Panc1 (cell line): ENCODE results near the gene COLGALT1. TPM values are rescaled to one million over a fixed set of nuclear protein-coding genes. Genes with fewer than 3 reads are reported as not detected.

Experiments used
- ATAC-seq: fragments of 200-7000 bp; cut with Tn5 transposase; 2 replicates; pipeline ENCODE4 v1.9.1; 2020; ENCODE audit warnings: mild to moderate bottlenecking, moderate library complexity
- BruUV-seq: library from RNA; stranded (reverse); fragments of 400-500 nt; replicated peaks from 2 replicates; lab custom pipeline; 2021; lab: Mats Ljungman, UMichigan
- CTCF ChIA-PET: fragments of 300-600 bp; sonication (Branson Sonifier 250); formaldehyde crosslinking; loops from one replicate; lab custom pipeline; 2022; ENCODE audit warnings: antibody characterized with exemption; lab: Charles Lee
- POLR2A ChIA-PET: fragments of 300-600 bp; sonication (Branson Sonifier 250); formaldehyde crosslinking; loops from one replicate; lab custom pipeline; 2022; ENCODE audit warnings: antibody characterized with exemption; lab: Charles Lee
- DNase-seq: peaks from one replicate; pipeline ENCODE4 v3.0.0-alpha.2; 2010; ENCODE audit warnings: low read depth, low spot score
- H3K27ac ChIP-seq: 2 replicates; pipeline ENCODE4 v1.5.1; 2011; ENCODE audit warnings: mild to moderate bottlenecking, low read length, inconsistent platforms
- H3K27me3 ChIP-seq: fragments of 200-500 bp; sonication (Bioruptor generic); 2 replicates; pipeline ENCODE4 v1.6.0; 2014; ENCODE audit warnings: low read length, inconsistent platforms; ENCODE audit not compliant: control insufficient read depth, insufficient read depth
- H3K36me3 ChIP-seq: fragments of 200-500 bp; sonication (Bioruptor generic); 2 replicates; pipeline ENCODE4 v1.5.1; 2014; ENCODE audit warnings: inconsistent platforms, mild to moderate bottlenecking, low read length, moderate library complexity; ENCODE audit not compliant: control insufficient read depth, insufficient read depth
- H3K4me1 ChIP-seq: 2 replicates; pipeline ENCODE4 v1.5.1; 2011; ENCODE audit warnings: inconsistent platforms, mild to moderate bottlenecking, low read length, moderate library complexity; ENCODE audit not compliant: control insufficient read depth, insufficient read depth
- H3K4me3 ChIP-seq, 2 experiments: 2 replicates each; pipeline ENCODE4 v1.5.1; 2011 to 2012; ENCODE audit warnings: low read depth in 2 of 2, low read length in 2 of 2, mild to moderate bottlenecking in 2 of 2, inconsistent platforms in 1 of 2, moderate library complexity in 1 of 2
- H3K9me3 ChIP-seq: fragments of 200-500 bp; sonication (Bioruptor generic); 2 replicates; pipeline ENCODE4 v1.5.1; 2014; ENCODE audit warnings: low read depth, mild to moderate bottlenecking, inconsistent platforms, low read length, moderate library complexity; ENCODE audit not compliant: control insufficient read depth, insufficient read depth
- POLR2AphosphoS5 ChIP-seq: IDR thresholded peaks from 2 replicates; pipeline ENCODE4 v1.6.1; 2012; ENCODE audit warnings: mild to moderate bottlenecking, low read depth, low read length, moderate library complexity
- SIN3A ChIP-seq: IDR thresholded peaks from 2 replicates; pipeline ENCODE4 v1.6.1; 2012; ENCODE audit warnings: low read depth, mild to moderate bottlenecking, low read length, moderate library complexity, borderline replicate concordance; ENCODE audit not compliant: insufficient read depth
- TCF7L2 ChIP-seq: IDR thresholded peaks from 2 replicates; pipeline ENCODE4 v1.6.1; 2011; ENCODE audit warnings: mild to moderate bottlenecking, low read depth, low read length, inconsistent platforms
- in situ Hi-C: cut with HindIII; loops from 2 replicates; pipeline ENCODE4 v1.10.0; 2016; ENCODE audit warnings: low sequenced_read_pairs, low pct_unique_long_range_greater_than_20kb
- intact Hi-C: fragments of 100-400 bp; cut with micrococcal nuclease; formaldehyde crosslinking; loops from one replicate; pipeline ENCODE4 v1.10.0; 2022; ENCODE audit not compliant: unreplicated experiment
- total RNA-seq: library from RNA; stranded (reverse); gene quantifications from one replicate; pipeline ENCODE4 v1.2.1, GENCODE V29; 2021; ENCODE audit not compliant: unreplicated experiment
- TF ChIP-seq, protein P1 (sequence below): fragments of 450-650 bp; IDR thresholded peaks from 2 replicates; pipeline ENCODE4 v1.5.1; 2017; ENCODE audit warnings: mild to moderate bottlenecking
- TF ChIP-seq, protein P2 (sequence below), 2 experiments: IDR thresholded peaks; 2 replicates each; pipeline ENCODE4 v1.6.1; 2011 to 2012; ENCODE audit warnings: low read depth in 2 of 2, control low read depth in 1 of 2, low read length in 1 of 2, mild to moderate bottlenecking in 1 of 2, moderate library complexity in 1 of 2; ENCODE audit not compliant: insufficient read depth in 1 of 2

COLGALT1 gene
- total RNA-seq, 1 experiment from 2014 or later = 97.2 TPM

- H3K4me3 ChIP-seq = no peak overlapping the region
- no TSS peak for BruUV-seq
- H3K9me3 ChIP-seq = no peaks in the 10 kb centered on the region
- DNase-seq (no peak), ATAC-seq (no peak)
- H3K4me1 ChIP-seq = no peaks in the 10 kb centered on the region
- in situ Hi-C loops = no loop called here
- intact Hi-C loops = no loop called here
- ChIA-PET CTCF (no interaction called here), POLR2A (no interaction called here)
- H3K36me3 ChIP-seq = no peaks in the 10 kb centered on the region
- H3K27me3 ChIP-seq = no peaks in the 10 kb centered on the region
- TF ChIP-seq TCF7L2 (no peak), SIN3A (no peak)
- TF ChIP-seq, protein P1, sequence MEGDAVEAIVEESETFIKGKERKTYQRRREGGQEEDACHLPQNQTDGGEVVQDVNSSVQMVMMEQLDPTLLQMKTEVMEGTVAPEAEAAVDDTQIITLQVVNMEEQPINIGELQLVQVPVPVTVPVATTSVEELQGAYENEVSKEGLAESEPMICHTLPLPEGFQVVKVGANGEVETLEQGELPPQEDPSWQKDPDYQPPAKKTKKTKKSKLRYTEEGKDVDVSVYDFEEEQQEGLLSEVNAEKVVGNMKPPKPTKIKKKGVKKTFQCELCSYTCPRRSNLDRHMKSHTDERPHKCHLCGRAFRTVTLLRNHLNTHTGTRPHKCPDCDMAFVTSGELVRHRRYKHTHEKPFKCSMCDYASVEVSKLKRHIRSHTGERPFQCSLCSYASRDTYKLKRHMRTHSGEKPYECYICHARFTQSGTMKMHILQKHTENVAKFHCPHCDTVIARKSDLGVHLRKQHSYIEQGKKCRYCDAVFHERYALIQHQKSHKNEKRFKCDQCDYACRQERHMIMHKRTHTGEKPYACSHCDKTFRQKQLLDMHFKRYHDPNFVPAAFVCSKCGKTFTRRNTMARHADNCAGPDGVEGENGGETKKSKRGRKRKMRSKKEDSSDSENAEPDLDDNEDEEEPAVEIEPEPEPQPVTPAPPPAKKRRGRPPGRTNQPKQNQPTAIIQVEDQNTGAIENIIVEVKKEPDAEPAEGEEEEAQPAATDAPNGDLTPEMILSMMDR = no peak
- H3K27ac ChIP-seq = no peak overlapping the region
Observed at GRCh38 chr19:17542042-17542441, 13.4 kb upstream of the COLGALT1 start.

DNA sequence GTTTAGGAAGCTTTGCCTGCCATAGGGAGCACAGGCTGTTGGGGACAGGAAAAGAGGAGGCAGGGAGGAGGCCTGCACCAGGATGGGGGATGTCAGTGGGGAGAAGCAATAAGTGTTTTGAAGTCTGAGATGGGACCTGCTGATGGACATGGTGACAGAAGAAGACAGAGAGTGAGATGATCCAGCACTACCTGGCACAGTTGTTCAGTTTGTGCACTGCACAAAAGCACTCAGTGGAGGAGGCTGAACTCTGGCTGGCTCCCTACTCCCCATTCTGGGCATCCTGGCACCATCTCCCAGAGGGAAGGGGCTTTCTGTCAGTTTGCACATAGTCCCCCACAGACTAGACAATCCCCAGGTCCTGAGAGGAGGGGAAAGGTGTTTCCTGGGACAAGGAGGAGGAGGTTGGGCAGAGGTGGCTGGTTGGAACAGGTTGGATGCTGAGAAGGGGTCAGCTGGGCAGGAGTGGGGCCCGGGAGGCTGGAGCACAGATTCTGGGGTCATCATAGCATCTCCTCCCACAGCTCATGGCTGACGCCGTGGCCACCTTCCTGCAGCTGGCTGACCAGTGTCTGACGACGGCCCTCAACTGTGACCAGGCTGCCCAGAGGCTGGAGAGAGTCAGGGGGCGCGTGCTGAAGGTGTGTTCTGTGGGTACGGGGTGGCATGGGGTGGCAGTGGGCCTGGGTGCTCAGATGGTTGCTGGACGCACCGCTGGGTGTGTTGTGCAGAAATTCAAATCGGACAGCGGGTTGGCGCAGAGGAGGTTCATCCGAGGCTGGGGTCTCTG, 12.5 kb upstream of the COLGALT1 start:
- ChIA-PET CTCF (no interaction called here), POLR2A (no interaction called here)
- Histone ChIP-seq H3K36me3 (no peaks in the 10 kb centered on the region), H3K9me3 (no peaks in the 10 kb centered on the region), H3K4me3 (no peak overlapping the region), H3K27ac (no peak overlapping the region), H3K27me3 (no peaks in the 10 kb centered on the region), H3K4me1 (no peaks in the 10 kb centered on the region)
- intact Hi-C loops = no loop called here
- TF ChIP-seq, protein P1 = no peak
- no peak for TF ChIP-seq POLR2AphosphoS5
- TF ChIP-seq, protein P2, sequence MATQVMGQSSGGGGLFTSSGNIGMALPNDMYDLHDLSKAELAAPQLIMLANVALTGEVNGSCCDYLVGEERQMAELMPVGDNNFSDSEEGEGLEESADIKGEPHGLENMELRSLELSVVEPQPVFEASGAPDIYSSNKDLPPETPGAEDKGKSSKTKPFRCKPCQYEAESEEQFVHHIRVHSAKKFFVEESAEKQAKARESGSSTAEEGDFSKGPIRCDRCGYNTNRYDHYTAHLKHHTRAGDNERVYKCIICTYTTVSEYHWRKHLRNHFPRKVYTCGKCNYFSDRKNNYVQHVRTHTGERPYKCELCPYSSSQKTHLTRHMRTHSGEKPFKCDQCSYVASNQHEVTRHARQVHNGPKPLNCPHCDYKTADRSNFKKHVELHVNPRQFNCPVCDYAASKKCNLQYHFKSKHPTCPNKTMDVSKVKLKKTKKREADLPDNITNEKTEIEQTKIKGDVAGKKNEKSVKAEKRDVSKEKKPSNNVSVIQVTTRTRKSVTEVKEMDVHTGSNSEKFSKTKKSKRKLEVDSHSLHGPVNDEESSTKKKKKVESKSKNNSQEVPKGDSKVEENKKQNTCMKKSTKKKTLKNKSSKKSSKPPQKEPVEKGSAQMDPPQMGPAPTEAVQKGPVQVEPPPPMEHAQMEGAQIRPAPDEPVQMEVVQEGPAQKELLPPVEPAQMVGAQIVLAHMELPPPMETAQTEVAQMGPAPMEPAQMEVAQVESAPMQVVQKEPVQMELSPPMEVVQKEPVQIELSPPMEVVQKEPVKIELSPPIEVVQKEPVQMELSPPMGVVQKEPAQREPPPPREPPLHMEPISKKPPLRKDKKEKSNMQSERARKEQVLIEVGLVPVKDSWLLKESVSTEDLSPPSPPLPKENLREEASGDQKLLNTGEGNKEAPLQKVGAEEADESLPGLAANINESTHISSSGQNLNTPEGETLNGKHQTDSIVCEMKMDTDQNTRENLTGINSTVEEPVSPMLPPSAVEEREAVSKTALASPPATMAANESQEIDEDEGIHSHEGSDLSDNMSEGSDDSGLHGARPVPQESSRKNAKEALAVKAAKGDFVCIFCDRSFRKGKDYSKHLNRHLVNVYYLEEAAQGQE (IDR thresholded peaks at IDR 0.05; ENCODE audit: insufficient read depth in 1 of 2, low read depth in 2 of 2, low read length in 1 of 2) = no peak
- TF ChIP-seq SIN3A = no peak
- TF ChIP-seq TCF7L2 = no peak
- in situ Hi-C loops = no loop called here
- BruUV-seq = no TSS peak
- DNase-seq (no peak), ATAC-seq (no peak)
